Measurements from ENCODE around the gene CDK14. TPM values are rescaled to one million over a fixed set of nuclear protein-coding genes. Genes with fewer than 3 reads are reported as not detected.
A peak's percentile ranks its signal among the peaks of the same experiment; 100 is the strongest.

Gene CDK14
- total RNA-seq, 1 experiment from 2014 or later, result 19.6 TPM

DNA sequence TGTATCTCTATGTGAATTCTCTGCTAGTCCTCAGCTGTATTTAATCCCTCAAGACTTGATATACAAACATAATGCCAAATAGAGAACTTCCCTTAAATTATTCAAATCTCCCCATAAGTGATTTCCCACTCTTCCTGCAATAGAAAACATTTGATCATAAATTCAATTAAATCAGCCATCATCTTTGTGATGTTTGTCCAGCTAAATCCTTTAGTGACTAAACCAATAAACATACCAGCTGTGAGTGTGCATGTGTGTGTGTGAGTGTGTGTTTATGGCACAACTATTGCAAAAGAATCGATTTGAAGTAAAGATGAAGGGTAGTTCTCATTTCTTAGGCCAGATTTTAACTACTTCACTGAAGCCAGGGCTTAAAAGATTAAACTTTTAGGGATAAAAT lies 492.6 kb downstream of the CDK14 start:
- DNase-seq (ENCODE audit: low spot score), result no peak

DNA sequence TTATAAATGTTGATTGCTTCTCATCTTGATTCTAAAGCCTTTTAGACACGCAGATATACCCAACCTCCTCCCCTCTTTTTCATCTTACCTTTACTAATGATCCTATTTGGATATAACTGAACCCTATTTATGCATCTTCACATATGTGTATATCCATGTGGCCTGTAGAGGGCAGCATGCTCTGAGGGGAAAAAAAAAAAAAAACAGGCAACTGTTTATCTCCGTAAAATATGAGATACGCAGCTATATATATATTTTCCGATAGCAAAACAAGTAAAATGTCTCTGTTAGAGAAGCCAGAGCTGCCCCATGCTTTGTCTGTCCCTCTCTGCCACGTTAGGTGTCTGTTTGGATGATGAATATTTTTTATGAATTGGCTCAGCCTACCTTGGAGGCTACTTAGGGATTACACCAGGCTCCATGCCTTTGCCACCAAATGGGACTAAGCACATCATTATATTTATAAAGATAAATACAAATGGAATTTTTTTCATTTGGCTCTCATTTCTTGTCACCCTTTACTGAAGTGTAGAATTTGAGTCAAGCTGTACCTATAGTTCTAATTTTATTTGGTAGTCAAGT lies 493.4 kb downstream of the CDK14 start:
- DNase-seq (ENCODE audit: low spot score), result peak; percentile 16

DNA sequence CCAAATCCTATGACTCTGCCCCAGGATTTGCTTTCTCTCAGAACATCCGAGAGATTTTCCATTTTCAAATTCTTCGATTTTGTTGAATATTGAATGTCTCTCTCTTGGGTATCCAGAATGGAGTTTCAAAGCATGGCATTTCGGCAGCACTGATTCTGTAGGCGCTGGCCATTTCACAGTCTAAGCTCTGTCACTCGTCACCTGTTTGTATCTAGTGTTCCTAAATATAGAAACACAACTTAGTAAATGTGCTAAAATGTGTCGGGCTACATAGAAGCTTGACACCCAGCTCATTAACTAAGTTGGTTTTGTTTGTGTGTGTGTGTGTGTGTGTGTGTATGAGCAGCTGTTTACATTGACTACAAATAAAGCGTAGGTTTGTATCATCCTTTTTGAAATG lies 494.6 kb downstream of the CDK14 start:
- DNase-seq (ENCODE audit: low spot score), result no peak

DNA sequence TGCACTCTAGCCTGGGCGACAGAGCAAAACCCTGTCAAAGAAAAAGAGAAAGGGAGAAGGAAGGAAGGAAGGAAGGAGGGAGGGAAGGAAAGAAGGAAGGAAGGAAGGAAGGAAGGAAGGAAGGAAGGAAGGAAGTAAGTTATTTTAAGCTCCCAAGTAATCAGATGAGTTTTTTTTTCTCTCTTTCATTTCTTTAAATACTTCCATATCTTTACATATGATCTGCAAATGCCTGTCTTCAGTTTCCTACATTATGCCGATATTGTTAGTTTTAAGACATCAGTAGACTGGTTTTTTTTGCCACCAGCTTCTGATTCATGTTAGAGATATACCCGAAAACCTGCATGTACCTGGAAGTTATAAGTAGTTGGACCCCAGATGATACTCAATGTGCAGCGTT lies 495.5 kb downstream of the CDK14 start:
- DNase-seq (ENCODE audit: low spot score), result no peak

DNA sequence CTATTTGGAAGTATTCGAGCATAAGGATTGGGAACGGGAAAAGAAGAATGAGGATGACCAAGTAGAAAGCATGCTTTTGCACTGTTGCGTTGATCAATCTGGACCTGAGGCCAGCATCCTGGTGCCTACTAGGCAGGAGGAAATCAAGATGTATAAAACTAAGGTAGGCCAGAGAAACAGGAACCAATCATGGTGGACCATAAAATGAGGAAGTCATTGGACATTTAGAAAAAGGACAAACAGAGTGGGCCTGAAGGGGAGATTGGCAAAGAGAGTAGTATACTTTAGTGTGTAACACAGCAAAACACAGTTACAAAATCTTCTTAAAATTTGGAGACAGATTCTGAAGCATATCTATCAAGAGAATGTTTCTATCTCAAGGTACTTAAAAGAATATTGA lies 497.1 kb downstream of the CDK14 start:
- no peak for DNase-seq (ENCODE audit: low spot score)

DNA sequence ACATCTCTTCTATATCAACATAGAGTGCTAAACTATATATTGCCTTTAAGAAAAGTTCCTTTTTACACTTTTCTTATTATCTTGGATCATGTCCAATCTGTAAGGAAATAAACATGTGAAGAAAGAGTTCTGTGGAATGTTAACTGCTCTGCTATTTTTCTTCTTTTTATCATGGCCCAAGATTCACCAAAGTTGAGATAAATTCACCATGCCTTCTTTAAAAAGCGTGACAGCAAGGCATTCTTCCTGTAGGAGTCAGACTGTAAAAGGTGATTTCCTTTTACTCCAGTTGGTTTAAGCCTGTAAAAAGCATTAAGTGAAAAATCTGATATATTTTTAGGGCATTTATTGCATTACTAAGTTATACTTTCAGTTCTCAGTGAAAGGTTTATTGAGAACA lies 502.4 kb downstream of the CDK14 start:
- DNase-seq (ENCODE audit: low spot score), result no peak

DNA sequence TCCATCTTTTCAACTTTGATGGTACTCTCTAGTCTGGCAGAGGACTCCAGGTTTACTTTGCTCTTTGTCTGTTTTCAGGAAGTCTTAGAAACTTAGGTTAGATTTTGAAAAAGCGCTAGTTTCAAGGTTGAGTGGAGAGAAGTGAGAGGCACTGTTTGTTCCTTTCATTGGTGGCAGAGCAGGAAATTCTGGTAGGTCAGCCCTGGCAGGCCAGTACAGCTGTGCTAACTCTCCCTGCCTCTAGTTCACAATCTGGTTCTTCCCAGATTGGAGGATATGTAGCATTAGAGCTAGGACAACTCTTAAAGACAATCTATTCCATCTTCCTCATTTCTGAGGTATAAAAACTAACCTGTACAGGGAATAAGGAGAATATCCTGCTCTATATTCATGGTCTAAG lies 507.2 kb downstream of the CDK14 start:
- DNase-seq (ENCODE audit: low spot score), result no peak

DNA sequence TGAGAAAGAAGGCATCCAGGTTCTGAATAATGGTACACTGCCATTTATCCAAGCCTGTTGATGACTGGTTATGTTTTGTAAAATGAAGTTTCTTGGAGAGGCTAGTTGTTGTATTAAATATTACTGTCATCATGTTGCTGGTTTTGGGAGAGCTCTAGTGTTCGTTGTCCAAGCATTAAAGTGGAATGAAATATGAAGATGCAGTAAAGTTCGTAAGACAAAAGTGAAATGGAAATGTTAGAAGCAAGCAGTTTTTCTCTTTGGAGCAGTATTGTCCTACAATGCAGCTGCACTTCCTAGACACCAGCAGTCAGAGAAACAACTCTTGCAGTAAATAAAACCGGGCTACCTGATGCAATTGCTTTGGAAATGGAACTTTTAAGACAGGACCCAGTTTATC lies 511.3 kb downstream of the CDK14 start:
- no peak for DNase-seq (ENCODE audit: low spot score)

DNA sequence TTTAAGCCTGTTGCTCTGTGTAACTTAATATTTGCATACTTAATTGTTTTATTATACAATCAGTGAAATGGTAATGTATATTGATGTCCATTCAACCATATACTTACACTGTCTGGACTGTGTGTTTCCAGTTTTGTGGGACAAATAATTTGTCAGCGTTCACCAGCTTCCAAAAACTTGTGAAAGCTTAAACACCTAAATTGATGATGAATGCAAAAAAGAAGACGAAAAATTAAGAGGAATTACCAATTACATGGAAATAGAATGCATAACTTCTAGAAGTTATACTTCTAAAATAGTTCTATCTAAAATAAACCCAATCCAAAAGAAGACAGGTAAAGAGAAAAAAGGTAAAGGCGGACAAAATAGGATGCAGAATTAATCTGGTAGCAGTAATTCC lies 513.1 kb downstream of the CDK14 start:
- DNase-seq (ENCODE audit: low spot score), result no peak

DNA sequence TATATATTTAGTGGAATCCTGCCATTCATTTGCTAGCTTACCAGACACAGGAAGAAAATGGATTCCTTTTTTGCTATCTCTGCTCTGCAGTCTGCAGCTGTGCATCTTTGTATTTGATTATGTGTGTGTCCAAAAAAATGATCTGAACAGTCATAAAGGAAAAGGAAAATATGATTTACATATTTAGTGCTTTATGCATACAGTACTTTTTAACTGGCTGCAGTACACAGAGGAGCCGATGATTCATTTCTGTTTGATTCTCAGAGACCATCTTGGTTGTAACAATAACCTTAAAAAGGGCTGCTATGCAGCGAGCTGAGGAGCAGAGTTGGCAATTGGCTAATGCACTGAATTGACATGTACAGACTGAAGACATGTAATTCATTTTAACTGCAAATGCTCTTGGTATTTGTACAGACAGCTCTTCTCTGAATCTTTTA lies 516.8 kb downstream of the CDK14 start:
- DNase-seq (ENCODE audit: low spot score), result no peak

DNA sequence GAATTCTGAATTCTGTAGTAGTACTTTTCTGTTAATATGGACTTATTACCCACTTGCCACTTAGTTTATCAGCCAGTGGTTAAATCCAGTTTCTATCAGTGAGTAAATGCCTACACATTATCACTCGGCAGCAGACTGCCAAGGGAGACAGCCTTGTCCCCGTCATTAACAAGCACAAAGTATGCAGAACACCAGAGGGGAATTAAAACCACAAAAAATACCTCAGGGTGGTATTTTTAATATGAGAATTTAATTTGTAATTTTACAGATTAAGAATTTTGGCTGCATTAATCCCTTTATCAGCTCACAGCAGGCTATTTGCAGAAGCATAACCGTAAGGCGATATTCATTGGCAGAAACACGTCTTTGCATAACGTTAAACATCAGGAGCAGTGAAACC lies 518.1 kb downstream of the CDK14 start:
- DNase-seq (ENCODE audit: low spot score), result no peak

DNA sequence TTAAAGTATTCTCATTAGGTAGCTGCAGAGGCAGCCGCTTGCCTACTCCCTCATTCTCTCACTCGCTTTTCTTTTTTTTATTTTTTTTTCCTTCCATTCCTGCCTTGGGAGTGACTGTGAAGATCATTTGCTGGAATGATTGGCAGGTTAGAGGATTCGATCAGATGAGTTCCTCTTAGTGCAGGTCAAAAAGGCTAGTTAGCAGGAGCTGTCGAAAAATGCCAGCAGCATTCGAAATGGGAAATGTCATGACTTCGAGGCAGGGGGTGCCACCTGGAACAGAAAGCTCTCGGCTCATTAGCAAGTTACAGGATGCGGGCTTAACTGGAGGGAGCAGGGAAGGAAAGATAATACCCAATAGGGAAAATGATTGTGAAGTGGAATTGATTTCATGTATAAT lies 530.6 kb downstream of the CDK14 start:
- no peak for DNase-seq (ENCODE audit: low spot score)

DNA sequence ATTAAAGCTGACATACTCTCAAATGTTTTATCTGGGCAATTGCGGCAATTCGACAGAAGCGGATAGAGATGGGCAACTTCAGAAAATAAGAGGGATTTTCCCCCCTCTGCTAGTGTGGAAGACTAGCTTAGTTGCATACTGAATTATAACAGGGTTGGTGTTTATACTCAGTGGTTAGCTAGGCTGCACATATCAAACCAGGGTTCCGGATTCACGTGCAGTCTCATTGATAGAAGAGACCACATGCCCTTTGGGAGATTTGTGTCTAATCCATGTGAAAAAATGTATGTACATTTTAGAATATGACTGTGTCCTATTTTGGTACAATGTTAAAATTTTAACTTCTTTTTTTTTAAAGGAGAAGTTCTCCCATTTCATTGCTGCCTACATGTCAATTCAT lies 531.2 kb downstream of the CDK14 start:
- no peak for DNase-seq (ENCODE audit: low spot score)

DNA sequence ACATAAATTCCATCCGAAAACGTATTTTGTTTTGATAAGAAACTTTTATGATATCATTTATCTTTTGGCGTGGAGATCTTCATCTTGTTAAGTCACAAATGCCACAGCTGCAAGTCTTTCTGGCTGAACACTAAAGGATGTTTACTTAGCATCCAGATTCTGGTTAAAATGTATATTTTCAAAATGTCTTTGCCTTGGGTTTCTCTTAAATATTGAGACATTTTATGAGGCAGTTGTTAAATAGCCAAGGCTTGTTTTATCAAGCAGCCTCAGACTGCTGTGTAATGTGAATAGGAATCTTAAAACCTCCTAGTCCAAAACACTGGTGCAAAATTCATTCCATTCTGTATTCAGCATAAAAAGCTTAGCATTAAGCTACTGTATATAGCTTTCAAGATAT lies 531.8 kb downstream of the CDK14 start:
- no peak for DNase-seq (ENCODE audit: low spot score)

DNA sequence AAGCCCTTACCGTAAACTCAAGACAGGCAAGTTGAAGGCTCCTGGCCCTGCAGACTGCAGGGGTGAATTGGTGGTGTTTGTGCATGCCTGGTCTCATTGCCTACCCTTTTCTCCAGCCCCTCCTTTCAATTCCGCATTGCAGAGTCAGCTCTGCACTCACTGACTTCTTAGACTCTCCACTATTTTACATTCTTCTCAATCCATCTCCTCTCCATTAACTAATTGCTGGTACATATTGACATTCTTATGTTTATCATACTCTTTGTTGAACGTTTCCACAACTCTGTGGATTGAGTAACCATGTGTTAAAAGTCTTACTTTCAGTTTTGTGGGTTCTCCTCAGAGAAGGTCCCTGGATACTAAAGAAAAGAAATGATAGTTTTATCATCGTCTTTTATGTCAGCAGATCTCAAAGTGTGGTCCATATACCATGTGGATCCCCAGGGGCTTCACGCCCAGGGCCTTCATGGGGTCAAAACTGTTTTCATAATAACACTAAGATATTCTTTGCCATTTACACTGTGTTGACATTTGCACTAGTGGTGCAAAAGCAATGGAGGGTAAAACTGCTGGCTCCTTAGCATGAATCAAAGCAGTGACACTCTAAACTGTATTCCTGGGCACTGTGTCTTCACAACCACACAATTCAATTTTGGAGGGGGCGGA lies 532.7 kb downstream of the CDK14 start:
- no peak for DNase-seq (ENCODE audit: low spot score)

DNA sequence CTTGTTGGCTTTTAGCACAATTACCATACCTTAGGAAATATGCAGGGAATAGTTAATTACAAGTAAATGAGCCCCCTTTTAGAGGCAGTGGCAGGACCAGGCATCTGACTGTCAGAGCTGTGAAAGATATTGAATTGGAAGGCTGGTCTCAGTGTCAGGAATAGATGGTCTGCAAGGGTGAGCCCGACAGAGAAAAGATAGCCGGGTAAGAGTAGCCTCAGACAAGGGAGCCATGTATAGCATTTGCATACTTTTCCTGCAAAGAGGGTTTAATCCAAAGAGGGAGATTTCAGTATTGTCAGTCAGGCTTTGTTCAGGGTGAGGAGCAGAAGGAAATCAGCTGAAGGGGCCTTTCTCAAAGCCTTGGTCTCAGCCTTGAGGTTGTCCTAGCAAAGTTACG lies 539.2 kb downstream of the CDK14 start:
- no peak for DNase-seq (ENCODE audit: low spot score)

DNA sequence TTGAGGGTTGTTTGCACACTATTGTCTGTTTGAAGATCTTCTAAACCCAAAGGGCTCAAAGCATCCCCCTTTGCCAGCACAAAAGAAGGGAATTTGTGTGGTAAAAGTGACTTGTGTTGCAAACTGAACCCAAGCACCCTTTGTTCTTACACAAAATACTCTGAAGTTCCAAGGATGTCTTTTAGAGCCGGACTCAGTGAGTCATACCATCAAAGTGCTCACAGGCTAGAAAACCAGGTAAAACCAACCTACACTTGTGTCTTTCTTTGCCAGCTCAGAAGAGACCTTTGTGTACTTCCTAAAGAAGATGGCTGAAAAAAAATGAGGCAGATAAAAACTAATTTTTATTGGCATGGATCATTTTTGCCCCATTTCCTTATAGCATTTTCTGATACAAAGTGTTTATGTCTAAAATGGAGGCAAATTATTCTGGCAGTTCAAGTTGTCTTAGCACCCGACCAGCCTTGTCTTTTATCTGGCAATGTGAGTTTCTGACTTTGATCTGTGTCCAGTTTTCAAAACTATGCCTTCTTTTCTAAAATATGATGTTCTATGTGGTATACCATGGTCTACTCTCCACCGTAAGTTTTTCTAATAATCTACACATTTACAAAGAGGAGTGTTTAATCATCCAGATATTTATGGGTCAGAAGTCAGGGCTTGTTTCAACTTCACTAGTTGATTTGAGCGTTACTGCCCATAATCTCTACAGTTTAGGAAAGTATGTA lies 539.7 kb downstream of the CDK14 start:
- DNase-seq (ENCODE audit: low spot score), result no peak

DNA sequence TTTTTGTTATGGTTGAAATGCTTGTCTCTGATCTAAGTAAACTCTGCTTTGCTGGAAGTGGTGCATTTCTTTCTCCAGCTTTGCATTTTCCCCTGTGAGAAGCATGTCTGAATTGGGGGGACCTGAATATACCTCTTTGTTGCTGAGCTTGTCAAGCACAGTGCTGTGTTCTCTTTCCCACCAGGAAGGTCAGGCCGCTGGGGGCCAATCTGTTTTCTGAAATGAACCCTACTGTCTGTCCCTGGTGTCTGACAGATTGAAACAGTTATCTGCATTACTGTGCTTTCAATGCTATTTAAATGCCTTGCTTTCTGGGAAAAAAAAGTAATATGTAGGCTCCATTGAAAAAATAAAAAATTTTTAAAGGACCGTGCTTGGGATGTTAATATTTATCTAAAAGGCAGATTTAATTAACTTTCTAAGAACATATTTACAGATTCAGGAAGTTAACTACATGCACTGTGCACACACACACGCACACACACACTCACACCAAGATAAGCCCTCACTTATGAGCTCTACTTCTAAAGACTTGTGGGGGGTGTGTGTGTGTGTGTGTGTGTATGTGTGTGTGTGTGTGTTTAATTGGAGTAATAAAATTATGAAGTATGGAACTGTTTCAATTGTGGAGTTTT lies 541.1 kb downstream of the CDK14 start:
- no peak for DNase-seq (ENCODE audit: low spot score)

DNA sequence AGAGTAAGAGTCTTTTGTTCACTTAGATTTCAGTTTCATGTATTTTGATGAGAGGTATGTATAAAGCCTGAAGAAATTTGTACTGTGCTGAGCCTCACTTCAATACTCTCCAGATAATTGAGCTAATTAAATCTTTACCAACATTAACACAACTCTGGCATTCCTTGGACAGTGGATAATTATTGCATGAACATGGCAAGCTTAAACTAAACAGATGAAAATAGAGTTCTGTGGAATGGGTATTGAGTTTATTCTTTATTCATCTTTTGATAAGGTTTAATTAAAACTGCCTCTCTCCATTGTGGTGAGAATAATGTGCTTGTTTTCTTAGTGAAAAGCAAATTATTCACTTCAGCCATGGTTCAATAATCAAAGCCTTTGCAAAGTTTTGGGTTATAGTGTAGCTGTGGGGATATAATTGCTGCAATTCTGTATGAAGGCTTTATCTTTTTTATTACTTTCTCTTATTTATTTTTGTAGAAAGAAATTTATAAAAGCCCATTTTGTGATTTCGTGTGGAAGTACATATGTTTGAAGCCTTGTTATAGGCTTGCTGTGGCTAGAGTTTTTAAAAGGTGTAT lies 541.8 kb downstream of the CDK14 start:
- DNase-seq (ENCODE audit: low spot score), result no peak

DNA sequence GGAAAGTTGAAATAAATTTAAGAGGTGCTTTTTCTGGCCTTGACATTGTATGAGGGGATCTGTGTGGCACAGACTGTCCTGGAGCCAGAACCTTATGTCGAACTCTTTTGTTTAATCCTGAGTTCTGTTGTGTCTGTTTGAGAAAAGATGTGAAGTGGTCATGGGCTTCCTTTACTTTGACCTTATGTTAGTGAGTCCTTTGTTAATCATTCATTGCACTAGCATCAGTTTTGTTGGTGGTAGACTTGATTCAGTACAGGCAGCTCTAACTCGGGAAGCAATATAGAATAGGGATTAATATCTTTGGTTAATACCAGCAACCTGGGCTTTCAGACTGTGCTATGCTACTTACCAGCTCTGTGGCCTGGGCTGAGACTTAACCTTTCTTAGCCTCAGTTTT lies 544.2 kb downstream of the CDK14 start:
- no peak for DNase-seq (ENCODE audit: low spot score)

DNA sequence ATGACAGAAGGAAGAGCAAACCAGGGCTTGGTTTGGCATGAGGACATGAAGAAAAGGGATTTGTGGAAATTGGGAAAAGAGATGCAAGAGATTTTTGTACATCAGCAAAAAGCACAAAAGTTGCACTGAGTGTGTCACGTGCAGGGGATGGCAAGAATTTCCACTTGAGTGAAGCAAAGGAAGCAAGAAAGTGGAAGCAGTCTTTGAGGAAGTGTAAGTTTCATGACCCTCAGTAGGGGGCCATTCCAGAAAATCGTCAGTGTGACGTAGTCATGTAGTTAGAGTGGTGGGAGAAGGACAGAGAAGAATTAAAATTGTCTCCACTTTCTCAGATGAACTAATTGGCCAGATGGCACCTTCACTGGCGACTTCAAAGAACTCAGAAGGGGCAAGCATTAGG lies 544.9 kb downstream of the CDK14 start:
- no peak for DNase-seq (ENCODE audit: low spot score)

DNA sequence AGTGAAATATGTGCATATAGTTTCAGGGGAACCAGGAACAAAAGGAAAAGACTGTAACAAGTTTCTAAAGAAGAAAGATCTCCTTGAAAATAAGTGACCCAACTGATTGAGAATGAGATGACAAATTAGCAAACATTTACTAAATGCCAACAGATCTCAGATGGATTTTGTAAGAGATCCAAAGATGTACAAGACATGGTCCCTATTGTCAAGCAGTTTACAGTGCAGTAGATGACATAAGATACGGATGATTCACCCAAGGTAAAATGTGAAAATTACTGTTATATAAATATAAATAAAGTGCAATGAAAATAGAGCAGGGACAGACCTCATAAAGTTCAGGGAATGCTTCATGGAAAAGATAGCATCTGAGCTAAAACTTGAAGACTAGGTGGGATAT lies 546.6 kb downstream of the CDK14 start:
- no peak for DNase-seq (ENCODE audit: low spot score)

Data from A172 (cell line).